OCI-LY7 (cell line): ENCODE results near the gene PRMT1. TPM values are rescaled to one million over a fixed set of nuclear protein-coding genes. Genes with fewer than 3 reads are reported as not detected.

Experiments used
- BruUV-seq: library from RNA; stranded (reverse); fragments of 400-500 nt; replicated peaks from 2 replicates; lab custom pipeline; 2021; lab: Mats Ljungman, UMichigan
- CTCF ChIA-PET: fragments of 300-600 bp; sonication (Branson Sonifier 250); formaldehyde crosslinking; loops from one replicate; lab custom pipeline; 2022; ENCODE audit warnings: antibody characterized with exemption; ENCODE audit not compliant: unreplicated experiment; lab: Charles Lee
- POLR2A ChIA-PET: fragments of 300-600 bp; sonication (Branson Sonifier 250); formaldehyde crosslinking; loops from one replicate; lab custom pipeline; 2022; ENCODE audit warnings: antibody characterized with exemption; lab: Charles Lee
- DNase-seq: peaks from one replicate; pipeline ENCODE4 v3.0.0-alpha.2; 2015; ENCODE audit warnings: low spot score
- H2AFZ ChIP-seq: fragments of 200-600 bp; sonication (generic), shearing (Covaris generic); 2 replicates; pipeline ENCODE4 v1.6.1; 2014; ENCODE audit warnings: mild to moderate bottlenecking, antibody characterized with exemption, low read length, moderate library complexity
- H3K27ac ChIP-seq: fragments of 200-600 bp; sonication (generic); 2 replicates; pipeline ENCODE4 v1.5.1; 2014; ENCODE audit warnings: mixed run types, low read depth, mild to moderate bottlenecking, moderate library complexity, low read length, inconsistent platforms; ENCODE audit not compliant: poor library complexity, severe bottlenecking
- H3K36me3 ChIP-seq: fragments of 200-600 bp; sonication (generic); 2 replicates; pipeline ENCODE4 v1.6.1; 2014; ENCODE audit warnings: mild to moderate bottlenecking, antibody characterized with exemption, low read length, moderate library complexity, mixed read lengths; ENCODE audit not compliant: insufficient read depth
- H3K4me1 ChIP-seq: fragments of 200-600 bp; sonication (generic); 2 replicates; pipeline ENCODE4 v1.5.1; 2014; ENCODE audit warnings: mild to moderate bottlenecking, low read length; ENCODE audit not compliant: insufficient read depth, poor library complexity, severe bottlenecking
- H3K4me2 ChIP-seq: fragments of 200-600 bp; sonication (generic); 2 replicates; pipeline ENCODE4 v1.6.1; 2014; ENCODE audit warnings: mild to moderate bottlenecking, low read length
- H3K4me3 ChIP-seq: fragments of 200-600 bp; sonication (generic); 2 replicates; pipeline ENCODE4 v1.5.1; 2014; ENCODE audit warnings: mild to moderate bottlenecking, low read depth, low read length; ENCODE audit not compliant: poor library complexity, severe bottlenecking
- H3K79me2 ChIP-seq: fragments of 200-600 bp; sonication (generic); 2 replicates; pipeline ENCODE4 v1.6.1; 2016; ENCODE audit warnings: low read depth, mild to moderate bottlenecking, low read length, moderate library complexity, mixed read lengths; ENCODE audit not compliant: insufficient read depth
- H3K9me2 ChIP-seq: fragments of 200-600 bp; sonication (generic); 2 replicates; pipeline ENCODE4 v1.6.1; 2016; ENCODE audit warnings: mild to moderate bottlenecking, low read length, mixed read lengths; ENCODE audit not compliant: insufficient read depth
- H3K9me3 ChIP-seq: fragments of 200-600 bp; sonication (generic); 2 replicates; pipeline ENCODE4 v1.6.1; 2014; ENCODE audit warnings: mild to moderate bottlenecking, mixed run types, low read length, mixed read lengths
- H4K20me1 ChIP-seq: fragments of 200-600 bp; sonication (generic); 2 replicates; pipeline ENCODE4 v1.6.1; 2014; ENCODE audit warnings: mild to moderate bottlenecking, antibody characterized with exemption, low read length, moderate library complexity, mixed read lengths; ENCODE audit not compliant: insufficient read depth
- EZH2phosphoT487 ChIP-seq: fragments of 200-600 bp; sonication (generic); IDR thresholded peaks from 2 replicates; pipeline ENCODE4 v1.6.1; 2018; ENCODE audit warnings: low read depth, borderline replicate concordance, mild to moderate bottlenecking, mixed run types, antibody characterized with exemption, low read length, moderate library complexity, mixed read lengths
- intact Hi-C: fragments of 100-400 bp; cut with micrococcal nuclease; formaldehyde crosslinking; loops from one replicate; pipeline ENCODE4 v1.10.0; 2022; ENCODE audit not compliant: unreplicated experiment
- total RNA-seq, 2 experiments: library from RNA; depleted of rRNA in 1 of 2; stranded (reverse); fragments of >200 nt in 1 of 2; shearing (Covaris generic) in 1 of 2; gene quantifications; 2 replicates each; pipeline ENCODE4 v1.2.3, GENCODE V29; 2014 to 2022
- TF ChIP-seq, protein P1 (sequence below): fragments of 200-600 bp; sonication (generic); conservative IDR thresholded peaks from 2 replicates; pipeline ENCODE4 v1.5.1; 2014; ENCODE audit warnings: mild to moderate bottlenecking, antibody characterized with exemption, low read length, moderate library complexity, mixed read lengths

The PRMT1 gene
- total RNA-seq, 2 experiments from 2014 or later = 266 to 403 TPM

DNA sequence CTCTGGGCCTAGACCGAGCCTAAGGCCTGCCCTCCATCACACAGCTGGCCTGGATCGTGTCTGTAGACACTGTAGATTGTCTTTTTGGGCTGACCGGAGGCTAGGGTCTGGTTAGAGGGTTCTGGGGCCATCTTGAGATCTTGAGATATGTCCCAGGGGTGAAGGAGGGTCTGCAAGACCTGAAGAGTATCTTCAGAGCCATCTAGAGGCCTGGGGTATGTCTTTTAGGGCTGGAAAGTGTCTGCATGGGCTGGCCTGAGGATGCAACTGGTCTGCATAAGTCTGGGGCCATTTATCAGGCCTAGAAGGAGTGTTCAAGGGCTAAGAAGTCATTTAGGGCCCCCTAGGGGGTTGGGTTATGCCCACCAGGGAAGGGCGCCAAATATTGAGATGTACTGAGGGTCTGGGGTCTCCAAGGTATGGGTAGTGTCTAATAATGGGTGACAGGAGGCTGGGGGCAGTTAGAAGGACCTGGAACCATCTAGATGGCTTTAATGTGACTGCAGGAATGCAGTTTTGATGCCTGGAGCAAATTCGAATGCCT, 34.5 kb upstream of the PRMT1 start:
- POLR2A ChIA-PET = interaction anchor here (1.1 to 1.9 kb wide), 2 partner anchors 23 to 33 kb away, joined by 4 to 6 read pairs; partner anchors contain the start of genes BCL2L12 and IRF3
- Histone ChIP-seq H3K79me2 (peaks cover 28% of the 10 kb centered on the region), H3K27ac (peak overlapping the region; percentile 73), H2AFZ (peak overlapping the region; percentile 75; the same call in 1 of the 2 replicates), H3K4me1 (peaks cover 21% of the 10 kb centered on the region), H3K9me2 (no peaks in the 10 kb centered on the region), H3K9me3 (no peaks in the 10 kb centered on the region), H3K4me3 (peak overlapping the region; percentile 93), H3K36me3 (peaks cover 17% of the 10 kb centered on the region; the same call in 1 of the 2 replicates), H3K4me2 (peak overlapping the region; percentile 92), H4K20me1 (no peaks in the 10 kb centered on the region; the same call in 1 of the 2 replicates)
- CTCF ChIA-PET = no interaction called here
- intact Hi-C loops = no loop called here
- BruUV-seq = no TSS peak
- peak; percentile 57 for DNase-seq
- TF ChIP-seq EZH2phosphoT487 = no peak
- TF ChIP-seq, protein P1, sequence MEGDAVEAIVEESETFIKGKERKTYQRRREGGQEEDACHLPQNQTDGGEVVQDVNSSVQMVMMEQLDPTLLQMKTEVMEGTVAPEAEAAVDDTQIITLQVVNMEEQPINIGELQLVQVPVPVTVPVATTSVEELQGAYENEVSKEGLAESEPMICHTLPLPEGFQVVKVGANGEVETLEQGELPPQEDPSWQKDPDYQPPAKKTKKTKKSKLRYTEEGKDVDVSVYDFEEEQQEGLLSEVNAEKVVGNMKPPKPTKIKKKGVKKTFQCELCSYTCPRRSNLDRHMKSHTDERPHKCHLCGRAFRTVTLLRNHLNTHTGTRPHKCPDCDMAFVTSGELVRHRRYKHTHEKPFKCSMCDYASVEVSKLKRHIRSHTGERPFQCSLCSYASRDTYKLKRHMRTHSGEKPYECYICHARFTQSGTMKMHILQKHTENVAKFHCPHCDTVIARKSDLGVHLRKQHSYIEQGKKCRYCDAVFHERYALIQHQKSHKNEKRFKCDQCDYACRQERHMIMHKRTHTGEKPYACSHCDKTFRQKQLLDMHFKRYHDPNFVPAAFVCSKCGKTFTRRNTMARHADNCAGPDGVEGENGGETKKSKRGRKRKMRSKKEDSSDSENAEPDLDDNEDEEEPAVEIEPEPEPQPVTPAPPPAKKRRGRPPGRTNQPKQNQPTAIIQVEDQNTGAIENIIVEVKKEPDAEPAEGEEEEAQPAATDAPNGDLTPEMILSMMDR = peak; percentile 52

DNA sequence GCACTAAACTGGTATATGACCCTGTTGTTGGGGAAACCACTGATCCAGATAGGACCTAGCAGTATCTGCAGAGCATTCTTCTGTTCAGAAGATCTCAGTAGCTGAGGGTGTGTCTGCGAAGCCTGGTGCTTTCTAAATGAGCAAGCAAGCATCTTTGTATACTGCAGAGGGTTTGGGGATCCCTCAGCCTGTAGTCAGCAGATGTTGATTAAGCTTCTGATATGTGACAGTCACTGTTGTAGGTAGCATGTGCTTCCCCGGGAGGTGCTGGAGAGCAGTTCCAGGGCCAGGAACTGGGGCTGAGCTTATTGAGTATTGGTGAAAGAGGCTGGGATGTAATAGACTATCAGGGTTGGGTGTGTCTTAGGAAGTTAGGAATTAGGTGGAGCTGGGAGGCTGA, 33.6 kb upstream of the PRMT1 start:
- Histone ChIP-seq H3K36me3 (peaks cover 21% of the 10 kb centered on the region; the same call in 1 of the 2 replicates), H3K4me3 (peak overlapping the region; percentile 93), H3K9me2 (no peaks in the 10 kb centered on the region), H2AFZ (no peak overlapping the region), H3K4me1 (peaks cover 21% of the 10 kb centered on the region), H4K20me1 (no peaks in the 10 kb centered on the region; the same call in 1 of the 2 replicates), H3K79me2 (peaks cover 28% of the 10 kb centered on the region), H3K9me3 (no peaks in the 10 kb centered on the region), H3K4me2 (peak overlapping the region; percentile 92), H3K27ac (no peak overlapping the region)
- intact Hi-C loops = no loop called here
- no peak for TF ChIP-seq EZH2phosphoT487
- TF ChIP-seq, protein P1 = no peak
- ChIA-PET POLR2A (interaction anchor here (1.9 kb wide), 1 partner anchor 32 kb away, joined by 6 read pairs; no protein-coding TSS in a partner anchor), CTCF (no interaction called here)
- BruUV-seq = no TSS peak
- DNase-seq = no peak

DNA sequence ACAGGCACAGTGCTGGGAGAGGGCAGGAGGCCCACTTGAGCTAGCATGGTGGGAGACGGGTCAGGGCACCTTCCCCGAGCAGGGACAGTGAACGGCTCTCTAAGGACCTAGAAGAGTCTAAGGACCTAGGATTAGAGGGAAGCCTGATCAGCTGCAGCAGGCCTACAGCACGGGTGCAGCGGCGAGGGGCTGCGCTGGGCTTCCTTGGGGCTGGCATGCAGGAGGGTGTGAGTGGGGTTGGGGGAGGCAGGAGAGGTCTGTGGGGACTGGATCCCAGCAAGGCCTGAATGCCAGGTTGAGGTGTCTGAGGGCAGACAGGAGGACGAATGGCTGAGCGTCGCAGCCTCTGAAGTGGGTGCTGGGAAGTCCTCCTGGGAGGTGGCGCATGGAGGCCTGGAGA, 31.5 kb upstream of the PRMT1 start:
- Histone ChIP-seq H3K9me2 (no peaks in the 10 kb centered on the region), H3K4me3 (no peak overlapping the region), H4K20me1 (no peaks in the 10 kb centered on the region; the same call in 1 of the 2 replicates), H3K4me1 (peaks cover 14% of the 10 kb centered on the region), H3K79me2 (peaks cover 28% of the 10 kb centered on the region), H2AFZ (no peak overlapping the region), H3K36me3 (peaks cover 39% of the 10 kb centered on the region; the same call in 1 of the 2 replicates), H3K4me2 (no peak overlapping the region), H3K27ac (no peak overlapping the region), H3K9me3 (no peaks in the 10 kb centered on the region)
- ChIA-PET POLR2A (no interaction called here), CTCF (no interaction called here)
- intact Hi-C loops = no loop called here
- DNase-seq = no peak
- TF ChIP-seq, protein P1 = no peak
- TF ChIP-seq EZH2phosphoT487 = no peak
- no TSS peak for BruUV-seq
